ENCODE results near the gene PEDS1.

PEDS1 gene

DNA sequence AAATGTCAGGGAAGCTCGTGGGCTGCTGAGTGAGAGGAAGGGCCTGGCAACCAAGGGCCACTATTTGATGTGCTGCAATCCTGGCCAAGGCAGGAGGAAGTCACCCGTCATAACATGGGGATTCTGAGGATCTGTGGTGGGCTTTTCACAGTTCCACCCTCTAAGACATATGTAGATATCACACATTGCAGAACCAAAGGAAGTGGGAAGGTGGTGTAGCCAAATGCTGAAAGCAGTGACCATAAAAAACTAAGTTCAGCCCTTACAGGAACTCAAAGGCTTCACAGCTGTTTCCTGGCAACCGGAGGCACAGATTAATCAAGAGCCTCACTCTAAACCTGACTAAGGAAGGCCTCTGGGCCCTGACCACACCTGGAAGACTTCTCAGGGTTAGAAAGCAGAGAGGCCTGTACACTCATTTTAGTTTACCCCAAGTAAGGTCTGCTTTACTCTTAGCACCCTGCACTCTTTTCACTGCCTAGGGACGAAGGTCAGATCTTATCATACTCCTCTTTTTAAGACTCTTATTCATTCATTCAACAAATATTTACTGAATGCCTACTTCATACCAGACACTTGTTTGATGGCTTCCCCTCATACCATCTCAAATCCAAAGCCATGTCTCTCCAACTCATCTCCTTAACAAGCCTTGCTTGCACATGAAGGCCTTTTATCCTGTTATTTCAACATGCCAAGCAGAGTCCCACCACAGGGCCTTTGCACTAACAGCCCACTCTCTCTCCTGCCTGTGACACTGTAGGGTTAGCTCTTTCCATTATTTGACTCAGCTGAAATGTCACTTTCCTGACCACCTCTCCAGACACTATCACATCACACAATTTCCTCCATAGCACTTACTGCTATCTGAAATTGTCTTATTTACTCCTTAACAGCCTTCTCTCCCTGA lies 43.1 kb downstream of the PEDS1 start:
- H3K9ac ChIP-seq (ENCODE audit: low read length) = no peak overlapping the region
- peak overlapping the region; percentile 88 for H3K4me2 ChIP-seq (ENCODE audit: low read length)
- peak overlapping the region; percentile 96 for H3K4me3 ChIP-seq (ENCODE audit: low read depth, low read length, poor library complexity, severe bottlenecking)
- H3K36me3 ChIP-seq (ENCODE audit: insufficient read depth, low read length) = peaks cover 19% of the 10 kb centered on the region; the same call in 1 of the 2 replicates
- H2AFZ ChIP-seq (ENCODE audit: low read length) = no peak overlapping the region
- H4K20me1 ChIP-seq (ENCODE audit: insufficient read depth, low read length) = no peaks in the 10 kb centered on the region
- no peaks in the 10 kb centered on the region for H3K9me2 ChIP-seq (ENCODE audit: low read depth, low read length)
- H3K79me2 ChIP-seq (ENCODE audit: insufficient read depth, low read length) = peaks cover 73% of the 10 kb centered on the region
- H3K27me3 ChIP-seq (ENCODE audit: insufficient read depth, low read length) = no peaks in the 10 kb centered on the region
- no peaks in the 10 kb centered on the region for H3K9me3 ChIP-seq (ENCODE audit: low read length)
- peaks cover 56% of the 10 kb centered on the region for H3K4me1 ChIP-seq (ENCODE audit: insufficient read depth, low read length, severe bottlenecking)
- H3K27ac ChIP-seq (ENCODE audit: low read depth, low read length, poor library complexity, severe bottlenecking) = peak overlapping the region; percentile 47
- TF ChIP-seq EZH2 (IDR thresholded peaks at IDR 0.05; ENCODE audit: borderline replicate concordance, low read length) = no peak
- TF ChIP-seq, protein P1, sequence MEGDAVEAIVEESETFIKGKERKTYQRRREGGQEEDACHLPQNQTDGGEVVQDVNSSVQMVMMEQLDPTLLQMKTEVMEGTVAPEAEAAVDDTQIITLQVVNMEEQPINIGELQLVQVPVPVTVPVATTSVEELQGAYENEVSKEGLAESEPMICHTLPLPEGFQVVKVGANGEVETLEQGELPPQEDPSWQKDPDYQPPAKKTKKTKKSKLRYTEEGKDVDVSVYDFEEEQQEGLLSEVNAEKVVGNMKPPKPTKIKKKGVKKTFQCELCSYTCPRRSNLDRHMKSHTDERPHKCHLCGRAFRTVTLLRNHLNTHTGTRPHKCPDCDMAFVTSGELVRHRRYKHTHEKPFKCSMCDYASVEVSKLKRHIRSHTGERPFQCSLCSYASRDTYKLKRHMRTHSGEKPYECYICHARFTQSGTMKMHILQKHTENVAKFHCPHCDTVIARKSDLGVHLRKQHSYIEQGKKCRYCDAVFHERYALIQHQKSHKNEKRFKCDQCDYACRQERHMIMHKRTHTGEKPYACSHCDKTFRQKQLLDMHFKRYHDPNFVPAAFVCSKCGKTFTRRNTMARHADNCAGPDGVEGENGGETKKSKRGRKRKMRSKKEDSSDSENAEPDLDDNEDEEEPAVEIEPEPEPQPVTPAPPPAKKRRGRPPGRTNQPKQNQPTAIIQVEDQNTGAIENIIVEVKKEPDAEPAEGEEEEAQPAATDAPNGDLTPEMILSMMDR (IDR thresholded peaks at IDR 0.05; ENCODE audit: low read length) = no peak
- H3F3A ChIP-seq (ENCODE audit: insufficient read depth, low read length) = no peaks in the 10 kb centered on the region

DNA sequence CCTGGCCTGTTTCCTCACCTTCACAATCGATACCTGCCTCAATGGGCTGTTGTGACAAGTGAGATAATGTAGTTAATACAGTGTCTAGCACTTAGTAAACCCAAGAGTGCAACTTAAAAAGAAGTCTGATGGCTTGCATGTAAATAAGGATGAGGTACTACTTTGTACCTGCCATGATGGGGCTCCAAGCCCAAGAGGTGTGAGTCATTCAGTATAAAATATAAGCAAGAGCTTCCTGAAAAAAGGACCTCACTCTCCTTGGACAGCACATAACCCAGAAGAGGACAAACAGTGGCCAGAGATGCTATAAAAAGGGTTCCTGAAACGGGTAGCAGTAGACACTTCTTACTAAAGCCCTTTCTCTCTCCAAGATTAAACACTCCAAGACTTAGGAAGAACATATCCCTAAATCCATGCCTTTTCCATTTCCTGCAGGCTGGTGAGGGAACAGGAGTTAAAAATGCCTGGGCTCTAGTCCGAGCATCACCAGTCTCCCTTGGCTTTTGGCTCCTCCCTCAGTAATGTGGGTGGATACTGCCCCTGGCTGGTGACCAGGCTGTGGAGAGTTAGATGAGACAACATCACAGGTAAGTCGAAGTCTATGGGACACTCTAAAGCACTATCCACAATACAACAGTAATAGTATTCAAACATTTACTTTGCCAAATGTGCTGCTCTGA lies 44.8 kb downstream of the PEDS1 start:
- peaks cover 86% of the 10 kb centered on the region for H3K79me2 ChIP-seq (ENCODE audit: insufficient read depth, low read length)
- no peak overlapping the region for H3K27ac ChIP-seq (ENCODE audit: low read depth, low read length, poor library complexity, severe bottlenecking)
- no peak for TF ChIP-seq EZH2 (IDR thresholded peaks at IDR 0.05; ENCODE audit: borderline replicate concordance, low read length)
- TF ChIP-seq, protein P1 (IDR thresholded peaks at IDR 0.05; ENCODE audit: low read length) = no peak
- no peak overlapping the region for H2AFZ ChIP-seq (ENCODE audit: low read length)
- no peaks in the 10 kb centered on the region for H3K27me3 ChIP-seq (ENCODE audit: insufficient read depth, low read length)
- no peaks in the 10 kb centered on the region for H4K20me1 ChIP-seq (ENCODE audit: insufficient read depth, low read length)
- H3K4me1 ChIP-seq (ENCODE audit: insufficient read depth, low read length, severe bottlenecking) = peaks cover 39% of the 10 kb centered on the region
- H3K9me2 ChIP-seq (ENCODE audit: low read depth, low read length) = no peaks in the 10 kb centered on the region
- no peak overlapping the region for H3K9ac ChIP-seq (ENCODE audit: low read length)
- H3K9me3 ChIP-seq (ENCODE audit: low read length) = no peaks in the 10 kb centered on the region
- H3K36me3 ChIP-seq (ENCODE audit: insufficient read depth, low read length) = peaks cover 19% of the 10 kb centered on the region; the same call in 1 of the 2 replicates
- H3K4me2 ChIP-seq (ENCODE audit: low read length) = no peak overlapping the region
- no peak overlapping the region for H3K4me3 ChIP-seq (ENCODE audit: low read depth, low read length, poor library complexity, severe bottlenecking)
- H3F3A ChIP-seq (ENCODE audit: insufficient read depth, low read length) = no peaks in the 10 kb centered on the region

DNA sequence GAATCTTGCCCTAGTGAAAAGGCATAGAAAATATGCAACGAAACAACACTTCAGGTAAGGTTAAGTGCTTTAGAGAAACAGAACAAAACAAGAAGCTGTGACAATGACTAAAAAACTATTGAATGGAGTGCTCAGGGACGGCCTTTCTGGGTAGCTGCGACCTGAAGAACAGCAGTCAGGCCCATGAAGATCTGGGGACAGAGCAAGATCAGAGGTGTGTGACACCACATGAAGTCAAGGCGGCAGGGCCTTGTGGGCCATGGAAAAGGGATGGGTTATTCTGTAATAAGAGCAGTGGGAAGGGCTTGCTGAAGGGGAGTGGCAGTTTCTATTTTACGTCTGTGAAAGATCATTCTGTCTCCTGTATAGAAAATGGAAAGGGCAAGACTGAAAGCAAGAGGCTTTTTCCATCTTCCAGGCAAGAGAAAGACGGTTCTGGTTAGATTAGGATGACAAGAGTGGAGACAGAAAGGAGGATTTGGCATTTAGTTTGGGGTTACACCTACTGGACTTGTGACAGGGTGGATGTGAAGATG lies 45.7 kb downstream of the PEDS1 start:
- no peaks in the 10 kb centered on the region for H3K9me2 ChIP-seq (ENCODE audit: low read depth, low read length)
- TF ChIP-seq, protein P1 (IDR thresholded peaks at IDR 0.05; ENCODE audit: low read length) = no peak
- no peak for TF ChIP-seq EZH2 (IDR thresholded peaks at IDR 0.05; ENCODE audit: borderline replicate concordance, low read length)
- no peaks in the 10 kb centered on the region for H3K27me3 ChIP-seq (ENCODE audit: insufficient read depth, low read length)
- H3K4me1 ChIP-seq (ENCODE audit: insufficient read depth, low read length, severe bottlenecking) = peaks cover 34% of the 10 kb centered on the region
- no peak overlapping the region for H3K27ac ChIP-seq (ENCODE audit: low read depth, low read length, poor library complexity, severe bottlenecking)
- no peaks in the 10 kb centered on the region for H3F3A ChIP-seq (ENCODE audit: insufficient read depth, low read length)
- H3K9me3 ChIP-seq (ENCODE audit: low read length) = no peaks in the 10 kb centered on the region
- peaks cover 94% of the 10 kb centered on the region for H3K79me2 ChIP-seq (ENCODE audit: insufficient read depth, low read length)
- H4K20me1 ChIP-seq (ENCODE audit: insufficient read depth, low read length) = no peaks in the 10 kb centered on the region
- H3K4me2 ChIP-seq (ENCODE audit: low read length) = no peak overlapping the region; the same call in 1 of the 2 replicates
- no peak overlapping the region for H3K4me3 ChIP-seq (ENCODE audit: low read depth, low read length, poor library complexity, severe bottlenecking)
- H2AFZ ChIP-seq (ENCODE audit: low read length) = no peak overlapping the region
- H3K9ac ChIP-seq (ENCODE audit: low read length) = no peak overlapping the region
- peaks cover 20% of the 10 kb centered on the region; the same call in 1 of the 2 replicates for H3K36me3 ChIP-seq (ENCODE audit: insufficient read depth, low read length)

All from OCI-LY1 (cell line).